B cell (primary cell): Measurements from ENCODE around the gene SH3TC1. TPM values are rescaled to one million over a fixed set of nuclear protein-coding genes. Genes with fewer than 3 reads are reported as not detected.

Source experiments
- ATAC-seq: fragments of 200-7000 bp; cut with Tn5 transposase; one replicate; pipeline ENCODE4 v1.10.0; 2021; ENCODE audit warnings: low read depth, mild to moderate bottlenecking, moderate number of reproducible peaks, moderate library complexity
- CTCF ChIA-PET: fragments of 350-600 bp; sonication (Branson Sonifier 250); formaldehyde crosslinking; loops from one replicate; lab custom pipeline; 2021; ENCODE audit warnings: antibody characterized with exemption, inconsistent platforms; lab: Charles Lee
- POLR2A ChIA-PET: fragments of 350-600 bp; sonication (Branson Sonifier 250); formaldehyde crosslinking; loops from one replicate; lab custom pipeline; 2021; ENCODE audit warnings: antibody characterized with exemption; lab: Charles Lee
- DNase-seq: peaks from one replicate; pipeline ENCODE4 v3.0.0; 2013
- H2AFZ ChIP-seq: 2 replicates; pipeline ENCODE4 v1.6.1; 2012; ENCODE audit warnings: mild to moderate bottlenecking, low read depth, low read length; ENCODE audit not compliant: insufficient read depth, poor library complexity, severe bottlenecking
- H3K27ac ChIP-seq, 2 donors: 1 replicate in 1 of 2; 2 replicates in 1 of 2; pipeline ENCODE4 v1.5.1; 2012 to 2013; ENCODE audit warnings: low read length in 2 of 2, mild to moderate bottlenecking in 2 of 2, moderate library complexity in 1 of 2
- H3K27me3 ChIP-seq, 4 experiments: fragments of 200-600 bp in 1 of 4; sonication (generic) in 1 of 4; replicated peaks in 1 of 4; 1 replicate in 2 of 4; 2 replicates in 2 of 4; pipeline versions ENCODE4 v1.6.1 to v1.7.0; 2013 to 2016; ENCODE audit warnings: low read length in 3 of 4, mild to moderate bottlenecking in 2 of 4, mixed read lengths in 1 of 4, moderate library complexity in 1 of 4; ENCODE audit not compliant: insufficient read depth in 4 of 4, control insufficient read depth in 3 of 4; ENCODE audit errors: control extremely low read depth in 1 of 4
- H3K36me3 ChIP-seq, 2 experiments: replicated peaks in 1 of 2; 1 replicate in 1 of 2; 2 replicates in 1 of 2; pipeline versions ENCODE4 v1.6.1 to v1.7.1; 2013; ENCODE audit warnings: low read length in 1 of 2; ENCODE audit not compliant: insufficient read depth in 2 of 2, control insufficient read depth in 1 of 2; ENCODE audit errors: control extremely low read depth in 1 of 2, extremely low read depth in 1 of 2
- H3K4me1 ChIP-seq, 2 donors: fragments of 200-600 bp in 1 of 2; sonication (generic) in 1 of 2; 1 replicate in 1 of 2; 2 replicates in 1 of 2; pipeline versions ENCODE4 v1.5.1 to v1.6.1; 2013 to 2017; ENCODE audit warnings: low read length in 2 of 2; ENCODE audit not compliant: control insufficient read depth in 2 of 2, insufficient read depth in 2 of 2
- H3K4me2 ChIP-seq: replicated peaks from 2 replicates; pipeline ENCODE3; 2012; ENCODE audit warnings: mild to moderate bottlenecking, low read depth, low read length; ENCODE audit not compliant: poor library complexity, severe bottlenecking
- H3K4me3 ChIP-seq, 5 experiments: fragments of 200-600 bp in 1 of 5; sonication (generic) in 1 of 5; 1 replicate in 3 of 5; 2 replicates in 2 of 5; pipeline versions ENCODE4 v1.5.1 to v1.7.0; 2011 to 2016; ENCODE audit warnings: low read length in 4 of 5, mild to moderate bottlenecking in 4 of 5, low read depth in 2 of 5, control low read depth in 1 of 5, moderate library complexity in 1 of 5; ENCODE audit not compliant: insufficient read depth in 1 of 5; ENCODE audit errors: control extremely low read depth in 1 of 5, extremely low read depth in 1 of 5
- H3K79me2 ChIP-seq: fragments of 200-600 bp; sonication (generic); one replicate; pipeline ENCODE4 v1.6.0; 2016; ENCODE audit warnings: low read length; ENCODE audit not compliant: control insufficient read depth, insufficient read depth
- H3K9ac ChIP-seq: fragments of 200-600 bp; sonication (generic); 2 replicates; pipeline ENCODE4 v1.6.1; 2017; ENCODE audit warnings: mild to moderate bottlenecking, low read length, moderate library complexity
- H3K9me3 ChIP-seq, 3 donors: one replicate each; pipeline versions ENCODE4 v1.6.1 to v1.7.1; 2013; ENCODE audit warnings: low read length in 2 of 3; ENCODE audit not compliant: control insufficient read depth in 2 of 3, insufficient read depth in 1 of 3; ENCODE audit errors: control extremely low read depth in 1 of 3
- H4K20me1 ChIP-seq: 2 replicates; pipeline ENCODE4 v1.6.0; 2012; ENCODE audit warnings: mild to moderate bottlenecking, low read length; ENCODE audit not compliant: insufficient read depth, control insufficient read depth, poor library complexity, severe bottlenecking
- H3K27ac Mint-ChIP-seq: one replicate; pipeline ENCODE4 v1.8.0; 2021; ENCODE audit warnings: mixed read lengths
- H3K27me3 Mint-ChIP-seq: one replicate; pipeline ENCODE4 v1.8.0; 2021; ENCODE audit warnings: mixed read lengths
- H3K4me1 Mint-ChIP-seq: one replicate; pipeline ENCODE4 v1.8.0; 2021; ENCODE audit warnings: mixed read lengths
- H3K4me3 Mint-ChIP-seq: one replicate; pipeline ENCODE4 v1.8.0; 2021; ENCODE audit warnings: mixed read lengths
- H3K9me3 Mint-ChIP-seq: one replicate; pipeline ENCODE4 v1.8.0; 2022; ENCODE audit warnings: mixed read lengths; ENCODE audit not compliant: insufficient read depth
- EZH2 ChIP-seq: IDR thresholded peaks from 2 replicates; pipeline ENCODE4 v1.6.1; 2012; ENCODE audit warnings: borderline replicate concordance, low read depth, mild to moderate bottlenecking, moderate library complexity, low read length; ENCODE audit not compliant: insufficient read depth, poor library complexity, severe bottlenecking
- WGBS: methylation state at CpG from one replicate; pipeline ENCODE4 v1.1.5; 2013; ENCODE audit warnings: missing lambda C conversion rate; ENCODE audit not compliant: insufficient coverage; 5-methylcytosine and 5-hydroxymethylcytosine counted together
- intact Hi-C: fragments of 100-400 bp; cut with micrococcal nuclease; formaldehyde crosslinking; loops from one replicate; pipeline ENCODE4 v1.10.0; 2022
- polyA plus RNA-seq: library from polyadenylated mRNA; depleted of rRNA; stranded (reverse); fragments of >200 nt; gene quantifications from 2 replicates; pipeline ENCODE4 v1.2.3, GENCODE V29; 2012
- total RNA-seq, 2 donors: library from RNA; stranded (reverse); fragments of 120-200 nt in 1 of 2; gene quantifications; 1 replicate in 1 of 2; 2 replicates in 1 of 2; pipeline versions ENCODE4 v1.2.3 to v1.2.4, GENCODE V29; 2013 to 2022
- TF ChIP-seq, protein P1 (sequence below): fragments of 200-600 bp; IDR thresholded peaks from one replicate; pipeline ENCODE4 v1.8.0; 2022; ENCODE audit warnings: antibody characterized with exemption, mild to moderate bottlenecking

SH3TC1 gene
- total and polyA plus RNA-seq, 2 donors (not counting 1 experiment from before 2014, with no cell fraction given) = 63.8 to 388 TPM

DNA sequence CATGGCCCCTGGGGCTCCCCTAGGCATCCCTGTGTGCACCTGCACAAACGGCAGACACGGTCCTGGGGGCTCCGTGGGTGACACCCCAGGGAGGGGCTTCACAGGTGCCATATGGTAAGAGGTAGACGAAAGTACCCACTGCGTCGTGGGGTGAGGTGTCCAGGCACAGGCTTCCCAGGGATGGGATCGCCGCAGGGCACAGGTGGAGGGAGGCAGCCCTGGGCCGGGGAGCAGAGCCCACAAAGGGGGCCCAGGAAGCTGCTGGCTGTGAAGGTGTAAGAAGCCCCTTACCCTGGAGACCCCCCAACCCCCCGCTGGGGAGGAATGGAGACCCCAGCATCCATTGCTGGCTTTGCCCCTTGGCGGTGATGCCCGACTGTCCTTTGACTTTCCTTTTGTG is 10.9 kb downstream of the SH3TC1 start:
- Histone ChIP-seq H3K36me3 (peaks cover 0 to 79% of the 10 kb centered on the region in 2 experiments), H3K9me3 (no peaks in the 10 kb centered on the region), H4K20me1 (peaks cover 93% of the 10 kb centered on the region), H3K4me2 (no peak overlapping the region), H3K4me1 (peaks cover 17 to 18% of the 10 kb centered on the region in 2 donors), H3K9ac (no peak overlapping the region), H2AFZ (no peak overlapping the region), H3K27ac (no peak overlapping the region), H3K79me2 (peaks cover 71% of the 10 kb centered on the region), H3K4me3 (no peak overlapping the region), H3K27me3 (no peaks in the 10 kb centered on the region)
- Mint-ChIP-seq H3K4me1 (peaks cover 25% of the 10 kb centered on the region), H3K27me3 (no peaks in the 10 kb centered on the region), H3K9me3 (no peaks in the 10 kb centered on the region), H3K4me3 (no peak overlapping the region), H3K27ac (no peak overlapping the region)
- ATAC-seq = no peak
- intact Hi-C loops = no loop called here
- WGBS = 85% methylated on average over 11 of the region's 12 CpGs
- DNase-seq = no peak
- CTCF ChIA-PET = interaction anchor here (0.5 to 2.4 kb wide), 2 partner anchors 14 to 34 kb away, joined by 3 to 8 read pairs; no protein-coding TSS in a partner anchor
- no peak for TF ChIP-seq EZH2
- TF ChIP-seq, protein P1, sequence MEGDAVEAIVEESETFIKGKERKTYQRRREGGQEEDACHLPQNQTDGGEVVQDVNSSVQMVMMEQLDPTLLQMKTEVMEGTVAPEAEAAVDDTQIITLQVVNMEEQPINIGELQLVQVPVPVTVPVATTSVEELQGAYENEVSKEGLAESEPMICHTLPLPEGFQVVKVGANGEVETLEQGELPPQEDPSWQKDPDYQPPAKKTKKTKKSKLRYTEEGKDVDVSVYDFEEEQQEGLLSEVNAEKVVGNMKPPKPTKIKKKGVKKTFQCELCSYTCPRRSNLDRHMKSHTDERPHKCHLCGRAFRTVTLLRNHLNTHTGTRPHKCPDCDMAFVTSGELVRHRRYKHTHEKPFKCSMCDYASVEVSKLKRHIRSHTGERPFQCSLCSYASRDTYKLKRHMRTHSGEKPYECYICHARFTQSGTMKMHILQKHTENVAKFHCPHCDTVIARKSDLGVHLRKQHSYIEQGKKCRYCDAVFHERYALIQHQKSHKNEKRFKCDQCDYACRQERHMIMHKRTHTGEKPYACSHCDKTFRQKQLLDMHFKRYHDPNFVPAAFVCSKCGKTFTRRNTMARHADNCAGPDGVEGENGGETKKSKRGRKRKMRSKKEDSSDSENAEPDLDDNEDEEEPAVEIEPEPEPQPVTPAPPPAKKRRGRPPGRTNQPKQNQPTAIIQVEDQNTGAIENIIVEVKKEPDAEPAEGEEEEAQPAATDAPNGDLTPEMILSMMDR = no peak
- POLR2A ChIA-PET = no interaction called here

DNA sequence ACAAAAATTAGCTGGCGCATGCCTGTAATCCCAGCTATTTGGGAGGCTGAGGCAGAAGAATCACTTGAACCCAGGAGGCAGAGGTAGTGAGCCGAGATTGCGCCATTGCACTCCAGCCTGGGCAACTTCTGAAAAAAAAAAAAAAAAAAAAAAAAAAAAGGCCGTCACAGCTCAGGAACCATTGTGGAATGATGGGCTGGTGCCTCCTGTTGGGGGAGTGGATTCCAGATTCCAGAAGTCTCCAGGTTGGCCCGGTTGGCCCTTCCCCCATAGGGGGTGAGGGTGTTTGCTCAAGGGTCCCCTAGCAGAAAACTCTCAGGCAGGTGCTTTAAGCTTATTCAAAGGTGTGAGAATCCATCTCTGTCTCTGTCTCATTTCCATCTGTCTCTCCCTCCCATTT is 11.5 kb downstream of the SH3TC1 start:
- intact Hi-C loops = no loop called here
- Mint-ChIP-seq H3K27me3 (no peaks in the 10 kb centered on the region), H3K4me3 (no peak overlapping the region), H3K27ac (no peak overlapping the region), H3K4me1 (peaks cover 19% of the 10 kb centered on the region), H3K9me3 (no peaks in the 10 kb centered on the region)
- H3K79me2 ChIP-seq = peaks cover 73% of the 10 kb centered on the region
- CTCF ChIA-PET = interaction anchor here (2.4 kb wide), 1 partner anchor 34 kb away, joined by 8 read pairs; no protein-coding TSS in a partner anchor
- TF ChIP-seq, protein P1 = no peak
- TF ChIP-seq EZH2 = no peak
- peaks cover 93% of the 10 kb centered on the region for H4K20me1 ChIP-seq
- ATAC-seq (no peak), DNase-seq (no peak)
- POLR2A ChIA-PET = interaction anchor here (0.8 kb wide), 1 partner anchor 9 kb away, joined by 5 read pairs; no protein-coding TSS in a partner anchor
- H3K4me1 ChIP-seq = peaks cover 11 to 12% of the 10 kb centered on the region in 2 donors
- no peak overlapping the region for H3K4me3 ChIP-seq
- H3K27ac ChIP-seq = no peak overlapping the region
- no peak overlapping the region for H2AFZ ChIP-seq
- H3K36me3 ChIP-seq = peaks cover 0 to 82% of the 10 kb centered on the region in 2 experiments
- no peak overlapping the region for H3K4me2 ChIP-seq
- H3K9me3 ChIP-seq = no peaks in the 10 kb centered on the region
- no peaks in the 10 kb centered on the region for H3K27me3 ChIP-seq
- WGBS = 67% methylated on average over 2 of the region's 5 CpGs
- H3K9ac ChIP-seq = no peak overlapping the region
